ENCODE results near the gene USP24. TPM values are rescaled to one million over a fixed set of nuclear protein-coding genes. Genes with fewer than 3 reads are reported as not detected.
A peak's percentile ranks its signal among the peaks of the same experiment; 100 is the strongest.

Gene USP24
- total RNA-seq, 4 donors from 2014 or later, result 20.9 to 58.6 (median 40.5) TPM

DNA sequence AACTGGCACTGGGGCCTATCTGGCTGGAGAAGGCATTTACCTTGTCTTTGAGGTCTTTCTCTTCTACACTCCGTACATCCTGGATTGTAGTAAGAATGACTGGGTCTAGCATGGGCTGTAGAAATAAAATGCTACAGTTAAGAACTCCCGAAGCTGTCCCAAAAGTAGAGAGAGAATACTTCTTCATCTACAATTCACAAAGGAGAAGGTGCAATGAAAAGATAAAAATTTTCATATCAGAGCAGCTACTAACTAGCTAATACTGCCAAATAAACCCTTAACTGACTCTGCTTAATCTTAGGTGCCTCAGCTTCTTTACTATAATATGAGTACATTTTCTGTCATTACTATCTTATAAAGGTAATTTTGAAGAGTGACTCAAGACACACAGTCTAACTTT is 55.6 kb downstream of the USP24 start:
- DNase-seq (ENCODE audit: low spot score in 2 of 2), result no peak
- WGBS, 2 donors, result 96 to 97% methylated on average over 2 of the region's 2 CpGs
- H3K4me3 ChIP-seq (ENCODE audit: low read depth, poor library complexity, severe bottlenecking), result no peak overlapping the region
- intact Hi-C loops (cut with DNase I; ENCODE audit: low total_unique reads), result no loop called here
- no peak for TF ChIP-seq POLR2A (IDR thresholded peaks at IDR 0.05)
- TF ChIP-seq CTCF (IDR thresholded peaks at IDR 0.05), result no peak

DNA sequence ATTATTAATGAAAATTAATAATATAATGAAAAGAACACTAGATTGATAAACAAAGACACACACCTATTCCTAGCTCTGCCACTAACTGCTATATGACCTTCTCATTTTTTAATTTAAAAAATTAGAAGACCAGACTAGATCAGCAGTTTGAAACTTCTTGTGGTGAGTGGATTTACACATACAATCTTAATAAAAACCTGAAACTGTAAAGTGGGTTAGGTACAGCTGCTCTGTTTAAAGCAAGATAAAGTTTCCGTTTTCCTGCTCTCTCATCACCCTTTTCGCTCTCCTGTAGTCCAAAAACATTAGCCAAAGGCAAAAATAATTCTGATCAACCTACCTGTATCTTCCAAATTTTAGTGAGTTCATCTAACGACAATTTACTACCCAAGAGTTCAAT is 58.6 kb downstream of the USP24 start:
- TF ChIP-seq POLR2A (IDR thresholded peaks at IDR 0.05) (no peak), CTCF (IDR thresholded peaks at IDR 0.05) (no peak)
- no peak overlapping the region for H3K4me3 ChIP-seq (ENCODE audit: low read depth, poor library complexity, severe bottlenecking)
- intact Hi-C loops (cut with DNase I; ENCODE audit: low total_unique reads), result no loop called here
- 99% methylated on average over 3 of the region's 3 CpGs for WGBS, 2 donors
- DNase-seq (ENCODE audit: low spot score in 2 of 2), result no peak

DNA sequence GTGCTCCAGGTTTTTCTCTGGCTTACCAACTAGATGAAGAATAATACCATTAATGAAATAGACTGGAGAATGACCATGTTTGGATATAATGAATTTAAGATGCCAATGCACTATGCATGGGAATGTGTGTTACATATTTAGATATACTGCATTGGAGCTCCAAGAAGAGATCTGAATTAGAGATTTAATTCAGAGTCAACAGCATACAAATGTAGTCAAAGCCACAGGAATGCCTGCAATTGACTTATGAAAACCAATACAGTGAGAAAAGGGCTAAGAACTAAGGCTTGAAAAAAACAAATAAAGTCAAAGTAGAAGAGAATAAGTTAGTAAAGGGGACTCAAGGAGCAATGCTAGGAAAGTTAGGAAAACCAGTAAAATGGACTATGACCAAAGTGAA is 59.1 kb downstream of the USP24 start:
- intact Hi-C loops (cut with DNase I; ENCODE audit: low total_unique reads), result no loop called here
- TF ChIP-seq POLR2A (IDR thresholded peaks at IDR 0.05), result no peak
- no peak for TF ChIP-seq CTCF (IDR thresholded peaks at IDR 0.05)
- DNase-seq (ENCODE audit: low spot score in 2 of 2), result no peak
- H3K4me3 ChIP-seq (ENCODE audit: low read depth, poor library complexity, severe bottlenecking), result no peak overlapping the region

GRCh38 chr1:55155522-55155921 is 59.6 kb downstream of the USP24 start:
- WGBS, 2 donors, result 75 to 78% methylated on average over 6 of the region's 6 CpGs
- TF ChIP-seq POLR2A (IDR thresholded peaks at IDR 0.05), result no peak
- TF ChIP-seq CTCF (IDR thresholded peaks at IDR 0.05), result no peak
- peak in 1 of 2 donors; percentile 82 for DNase-seq (ENCODE audit: low spot score in 2 of 2)

DNA sequence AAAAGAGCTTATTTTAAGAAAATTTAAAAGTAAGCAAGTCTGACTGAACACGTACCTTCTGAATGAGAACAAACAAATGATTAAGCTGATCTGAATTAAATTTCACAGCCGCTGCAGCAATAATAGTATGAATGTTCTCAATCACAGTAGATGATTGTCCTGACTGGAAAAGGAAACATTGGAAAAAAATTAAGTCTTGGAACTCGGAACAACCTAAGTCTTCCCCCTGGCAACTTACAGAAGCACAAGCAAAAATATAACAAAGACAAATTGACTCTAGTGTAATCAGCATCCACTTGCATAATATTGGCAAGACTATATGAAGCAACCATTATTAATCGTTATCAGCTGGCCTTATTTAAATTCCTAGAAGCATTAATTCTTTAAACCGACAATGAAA is 60.5 kb downstream of the USP24 start:
- intact Hi-C loops (cut with DNase I; ENCODE audit: low total_unique reads), result no loop called here
- H3K4me3 ChIP-seq (ENCODE audit: low read depth, poor library complexity, severe bottlenecking), result no peak overlapping the region
- TF ChIP-seq POLR2A (IDR thresholded peaks at IDR 0.05) (no peak), CTCF (IDR thresholded peaks at IDR 0.05) (no peak)
- no peak for DNase-seq (ENCODE audit: low spot score in 2 of 2)
- WGBS, 2 donors, result 68 to 72% methylated on average over 5 of the region's 5 CpGs

More at GRCh38 chr1:55155522-55155921, 59.6 kb downstream of the USP24 start:
- intact Hi-C loops (cut with DNase I; ENCODE audit: low total_unique reads), result no loop called here
- no peak overlapping the region for H3K4me3 ChIP-seq (ENCODE audit: low read depth, poor library complexity, severe bottlenecking)

DNA sequence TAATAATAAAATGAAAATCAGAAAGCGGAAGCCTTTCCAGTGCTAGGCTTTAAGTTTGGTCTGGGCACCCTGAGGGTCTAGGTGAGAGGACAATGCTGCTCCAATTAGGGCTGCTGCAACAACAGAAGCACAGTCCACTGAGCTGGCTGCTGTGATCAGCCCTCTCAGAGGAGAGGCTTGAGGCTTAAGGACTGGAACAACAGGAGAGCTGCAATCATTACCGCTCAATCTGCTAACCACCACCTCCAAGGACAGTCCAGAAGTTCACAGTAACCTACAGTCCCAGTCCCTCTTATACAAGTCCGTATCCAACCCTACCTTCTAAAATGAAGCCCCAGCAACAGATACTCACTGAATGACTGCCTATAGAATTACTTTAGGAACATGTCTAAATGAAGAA is 62.1 kb downstream of the USP24 start:
- WGBS, 2 donors, result 99 to 100% methylated on average over 3 of the region's 3 CpGs
- no peak for DNase-seq (ENCODE audit: low spot score in 2 of 2)

More for the DNA sequence above, 62.1 kb downstream of the USP24 start:
- intact Hi-C loops (cut with DNase I; ENCODE audit: low total_unique reads), result no loop called here
- TF ChIP-seq CTCF (IDR thresholded peaks at IDR 0.05) (no peak), POLR2A (IDR thresholded peaks at IDR 0.05) (no peak)
- no peak overlapping the region for H3K4me3 ChIP-seq (ENCODE audit: low read depth, poor library complexity, severe bottlenecking)

Measured in lower leg skin (tissue), 4 donors.